GM19099 (cell line): ENCODE data around the gene FAH.

ENCODE experiments used
- POLR2A ChIP-seq: IDR thresholded peaks from 3 replicates; pipeline ENCODE4 v1.6.1; 2011; ENCODE audit warnings: low read depth; ENCODE audit not compliant: insufficient read length; ENCODE audit errors: extremely low read depth

Gene FAH

DNA sequence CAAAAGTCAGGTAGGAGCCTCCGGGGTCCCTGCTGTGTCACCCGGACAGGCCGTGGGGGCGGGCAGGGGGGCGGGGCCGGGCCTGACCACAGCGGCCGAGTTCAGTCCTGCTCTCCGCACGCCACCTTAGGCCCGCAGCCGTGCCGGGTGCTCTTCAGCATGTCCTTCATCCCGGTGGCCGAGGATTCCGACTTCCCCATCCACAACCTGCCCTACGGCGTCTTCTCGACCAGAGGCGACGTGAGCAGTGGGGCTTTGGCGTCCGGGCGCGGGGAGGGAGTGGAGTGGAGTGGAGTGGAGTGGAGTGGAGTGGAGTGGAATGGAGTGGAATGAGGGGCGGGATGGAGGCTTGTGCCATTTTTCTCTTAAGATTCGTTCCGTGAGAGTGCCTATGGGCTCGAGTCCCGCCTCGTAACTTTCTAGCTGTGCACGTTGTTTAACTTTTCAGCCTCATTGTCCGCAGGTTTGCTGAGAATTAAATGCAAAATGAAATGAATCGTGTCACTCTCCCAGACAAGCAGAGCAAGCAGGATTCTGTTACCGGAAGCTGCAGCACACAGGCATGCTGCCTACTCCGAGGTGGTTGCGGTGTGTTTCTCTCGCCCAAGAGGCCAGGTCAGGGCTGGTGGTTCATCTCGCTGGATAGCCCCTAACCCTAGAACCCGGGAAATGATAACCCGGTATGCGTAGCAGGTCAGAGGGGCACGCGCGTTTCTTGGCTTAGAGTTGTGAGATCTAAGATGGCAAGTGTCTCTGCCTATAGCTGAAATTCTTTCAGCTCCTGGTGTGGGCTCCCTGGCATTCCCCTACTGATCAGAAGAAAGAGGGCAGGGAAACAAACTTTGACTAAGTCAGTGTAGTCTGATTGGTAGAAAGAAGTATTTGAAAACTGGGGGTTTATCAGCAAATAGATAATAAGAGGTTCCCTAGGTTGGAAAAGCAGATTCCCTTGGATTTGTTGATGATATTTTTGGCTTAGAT lies at the start of gene FAH:
Gene FAH, plus strand, starts transcription at position 104 of the 981 bp plus-strand sequence. Its CDS starts 56 bp downstream, at position 160.
- TF ChIP-seq POLR2A: peak; percentile 38

DNA sequence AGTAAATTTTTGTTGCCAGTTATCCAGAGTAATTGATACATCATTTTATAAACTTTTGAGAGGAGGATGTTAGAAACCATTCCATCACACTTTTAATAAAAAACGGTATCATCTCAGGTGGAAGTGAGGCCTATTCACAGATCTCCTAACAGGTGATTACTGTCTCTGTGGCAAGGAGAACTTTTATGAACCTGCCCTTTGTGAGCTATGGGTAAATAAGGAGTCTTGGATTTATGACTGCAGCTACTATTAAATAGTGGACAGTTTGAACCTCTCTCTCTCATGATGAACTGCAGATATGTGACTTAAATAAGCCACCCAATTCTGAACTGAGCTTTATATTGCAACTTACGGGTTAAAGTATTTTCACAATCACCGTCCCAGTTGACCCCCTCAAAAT lies 47.6 kb upstream of the FAH start:
- TF ChIP-seq POLR2A: no peak

DNA sequence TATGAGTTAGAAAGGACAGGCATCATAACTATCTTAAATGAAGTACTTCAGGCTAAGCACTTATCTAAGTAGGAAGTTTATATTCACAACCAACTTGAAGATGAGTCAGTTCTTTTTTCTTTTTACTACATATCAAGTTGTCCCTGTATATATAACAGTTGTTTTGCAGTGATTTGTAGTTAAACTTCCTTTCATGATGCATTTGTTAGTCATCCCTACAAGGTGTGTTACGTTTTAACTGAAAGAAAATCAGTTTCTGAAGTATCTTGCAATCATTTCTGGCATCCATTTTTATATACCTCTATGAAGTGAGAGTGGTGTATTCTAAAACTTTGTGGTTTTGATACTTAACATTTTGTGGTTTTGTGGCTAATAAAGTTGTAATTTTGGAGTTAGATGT lies 47.2 kb upstream of the FAH start:
- no peak for TF ChIP-seq POLR2A

DNA sequence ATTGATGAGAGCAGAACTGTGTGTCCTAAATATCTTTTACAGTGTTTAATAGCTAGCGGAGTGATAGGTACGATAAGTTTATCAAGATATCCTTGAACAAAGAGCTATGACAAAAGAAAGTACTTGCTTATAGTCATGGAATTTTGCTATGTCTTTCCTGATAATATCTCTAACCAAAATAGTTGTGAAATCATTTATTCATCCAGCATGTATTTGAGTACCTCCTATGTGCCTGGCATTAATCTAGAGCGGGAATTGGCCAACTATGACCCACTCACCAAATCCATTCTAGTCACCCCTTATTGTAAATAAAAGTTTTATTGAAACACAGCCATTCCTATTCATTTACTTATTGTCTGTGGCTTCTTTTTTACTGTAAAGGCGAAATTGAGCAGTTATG lies 46.7 kb upstream of the FAH start:
- no peak for TF ChIP-seq POLR2A

DNA sequence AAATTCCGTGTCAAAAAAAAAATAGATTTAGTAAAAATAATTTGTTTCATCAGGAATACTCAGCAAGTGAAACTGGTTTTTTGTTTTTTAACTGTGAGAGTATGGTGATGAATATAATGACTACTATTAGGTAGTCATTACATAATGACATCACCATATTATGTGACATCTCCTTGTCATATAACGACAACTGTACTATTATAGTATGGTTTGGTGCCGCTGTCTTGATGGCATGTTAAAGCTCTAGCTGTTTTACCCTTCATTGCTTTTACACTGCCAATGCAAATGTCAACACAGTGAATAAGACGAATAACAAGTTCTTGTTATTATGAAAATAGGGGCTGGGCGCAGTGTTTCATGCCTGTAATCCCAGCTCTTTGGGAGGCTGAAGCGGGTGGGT lies 45.6 kb upstream of the FAH start:
- no peak for TF ChIP-seq POLR2A

DNA sequence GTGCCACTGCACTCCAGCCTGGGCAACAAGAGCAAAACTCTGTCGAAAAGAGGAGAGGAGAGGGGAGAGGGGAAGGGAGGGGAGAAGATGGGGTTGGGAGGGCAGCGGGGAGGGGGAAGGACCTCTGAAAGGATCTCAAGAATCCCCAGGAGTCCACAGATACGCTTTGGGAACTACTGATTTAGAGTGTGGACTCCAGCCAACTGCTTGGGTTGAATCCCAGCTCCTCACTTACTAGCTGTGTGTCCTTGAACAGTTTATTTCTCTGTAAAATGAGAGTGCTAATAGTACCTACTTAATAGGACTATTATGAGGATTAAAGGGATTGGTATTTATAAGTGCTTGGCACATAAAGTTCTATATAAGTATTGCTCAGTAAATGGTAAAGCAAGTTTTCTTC lies 45.0 kb upstream of the FAH start:
- no peak for TF ChIP-seq POLR2A

DNA sequence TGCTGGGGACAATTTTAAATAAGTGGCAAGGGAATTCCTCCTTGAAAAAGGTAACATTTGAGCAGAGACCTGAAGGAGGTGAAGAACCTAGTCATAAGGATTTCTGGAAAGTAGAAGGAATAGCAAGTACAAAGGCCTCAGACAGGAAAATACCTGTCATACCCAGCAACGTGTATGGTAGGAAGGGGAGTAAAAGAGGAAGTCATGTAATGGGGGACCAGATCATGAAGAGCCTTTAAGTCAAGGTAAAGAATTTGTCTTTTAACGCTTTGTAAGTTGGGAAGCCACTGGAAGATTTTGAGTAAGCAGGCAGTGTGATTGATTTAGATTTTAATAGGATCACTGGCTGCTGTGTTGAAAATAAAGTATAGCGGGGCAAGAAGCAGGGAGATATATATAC lies 43.4 kb upstream of the FAH start:
- no peak for TF ChIP-seq POLR2A

DNA sequence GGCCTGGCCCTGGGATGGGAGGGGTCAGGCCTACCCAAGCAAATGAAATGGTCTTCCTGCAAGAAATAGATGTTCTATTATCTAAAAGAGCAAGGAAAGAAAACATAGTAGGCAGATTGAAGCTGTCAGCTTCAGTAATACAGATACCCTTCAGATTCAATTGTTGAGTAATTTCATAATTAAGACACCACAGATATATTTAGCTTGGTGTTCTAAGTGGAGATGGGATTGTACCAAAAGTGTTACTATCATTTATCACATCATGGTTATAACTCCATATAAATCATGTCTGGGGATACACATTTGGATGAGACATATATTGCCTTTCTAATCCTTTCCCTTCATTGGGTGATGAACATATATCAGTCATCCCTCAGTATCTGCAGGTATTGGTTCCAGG lies 41.9 kb upstream of the FAH start:
- TF ChIP-seq POLR2A: no peak

DNA sequence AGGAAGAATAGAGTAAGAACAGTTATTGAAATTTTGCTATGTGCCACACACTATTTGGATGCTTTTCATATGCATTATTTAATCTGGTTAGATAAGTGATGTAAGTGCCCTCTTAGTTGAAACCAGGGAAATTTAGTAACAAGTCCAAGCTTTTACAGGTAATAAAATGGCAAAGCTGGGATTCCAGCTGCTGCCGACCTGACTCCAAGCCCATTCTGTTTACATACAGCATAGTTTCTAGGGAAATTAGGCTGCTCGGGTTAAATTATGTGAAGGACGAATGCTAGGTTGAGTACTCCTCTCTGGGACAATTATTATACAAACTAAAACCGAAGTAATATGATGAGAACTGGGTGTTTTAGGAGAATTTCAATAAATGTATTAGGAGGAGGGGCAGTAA lies 38.7 kb upstream of the FAH start:
- no peak for TF ChIP-seq POLR2A

DNA sequence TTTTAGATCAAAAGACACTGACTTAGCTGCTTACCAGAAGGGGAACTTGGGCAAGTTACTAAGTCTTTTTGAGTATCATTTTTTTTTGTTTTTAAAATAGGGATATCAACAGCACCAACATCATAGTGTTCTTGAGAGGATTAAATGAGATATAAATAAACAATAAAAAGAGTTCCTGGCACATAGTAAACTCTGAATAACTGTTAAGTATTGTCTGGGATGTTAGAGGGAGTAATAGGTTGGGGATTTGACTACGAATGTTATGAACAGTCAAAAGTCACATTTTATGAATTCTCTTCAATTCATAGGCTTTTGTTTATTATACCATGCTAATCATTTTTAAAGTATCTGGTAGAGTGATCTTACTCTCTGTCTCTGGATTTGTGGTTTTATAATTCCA lies 37.8 kb upstream of the FAH start:
- TF ChIP-seq POLR2A: no peak

DNA sequence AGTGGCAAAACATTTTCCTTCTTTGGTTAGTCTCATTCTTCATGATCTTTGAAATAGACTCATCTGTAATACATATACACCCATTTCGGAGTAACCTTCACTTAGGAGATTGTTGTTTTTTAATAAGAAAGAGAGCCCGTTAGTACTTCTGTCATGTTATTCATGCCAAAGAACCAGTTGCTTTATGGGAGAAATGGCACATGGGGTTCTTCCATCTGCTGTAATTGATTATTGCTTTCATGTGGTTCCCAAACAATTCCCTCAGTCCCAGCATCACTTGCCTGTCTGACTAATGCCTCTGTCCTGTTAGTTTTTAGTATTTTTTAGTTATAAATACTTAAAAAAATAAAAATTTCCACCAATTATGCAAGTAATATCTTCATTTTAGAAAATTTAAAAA lies 33.8 kb upstream of the FAH start:
- TF ChIP-seq POLR2A: no peak

DNA sequence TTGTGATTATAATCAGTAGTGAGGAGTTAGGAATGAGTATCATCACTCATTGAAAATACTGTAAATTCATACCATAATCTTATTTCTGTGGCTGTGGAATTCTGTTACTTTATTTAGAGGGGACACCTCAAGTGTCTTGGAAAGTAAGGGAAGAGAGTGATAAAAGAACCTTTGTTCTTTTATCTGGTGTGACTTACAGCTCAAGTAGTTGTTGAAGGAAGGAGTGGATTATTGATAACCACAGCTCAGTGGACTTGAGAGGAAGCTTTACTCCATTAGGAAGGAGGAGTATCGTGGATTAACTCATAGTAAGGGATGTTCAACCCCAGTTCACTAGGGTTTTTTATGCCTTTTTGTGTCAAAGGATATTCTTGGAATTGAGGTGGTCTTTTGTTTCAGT lies 32.2 kb upstream of the FAH start:
- no peak for TF ChIP-seq POLR2A

DNA sequence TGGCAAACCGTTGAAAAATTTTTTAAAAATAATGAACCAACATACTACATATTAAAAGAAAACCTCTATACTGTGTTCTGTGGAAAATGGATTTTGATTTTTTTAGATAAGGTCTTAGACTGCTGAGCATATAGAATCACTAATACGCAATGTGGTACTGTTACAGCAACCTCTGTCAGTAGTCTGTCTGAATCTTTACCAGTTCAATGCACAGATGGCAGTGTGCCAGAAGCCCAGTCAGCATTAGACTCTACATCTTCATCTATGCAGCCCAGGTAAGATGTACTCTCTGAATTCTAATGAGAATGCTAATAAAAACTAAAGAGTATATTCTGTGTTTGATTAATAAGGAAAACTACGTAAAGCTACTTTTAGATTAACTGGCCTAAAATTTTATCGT lies 31.3 kb upstream of the FAH start:
- no peak for TF ChIP-seq POLR2A

DNA sequence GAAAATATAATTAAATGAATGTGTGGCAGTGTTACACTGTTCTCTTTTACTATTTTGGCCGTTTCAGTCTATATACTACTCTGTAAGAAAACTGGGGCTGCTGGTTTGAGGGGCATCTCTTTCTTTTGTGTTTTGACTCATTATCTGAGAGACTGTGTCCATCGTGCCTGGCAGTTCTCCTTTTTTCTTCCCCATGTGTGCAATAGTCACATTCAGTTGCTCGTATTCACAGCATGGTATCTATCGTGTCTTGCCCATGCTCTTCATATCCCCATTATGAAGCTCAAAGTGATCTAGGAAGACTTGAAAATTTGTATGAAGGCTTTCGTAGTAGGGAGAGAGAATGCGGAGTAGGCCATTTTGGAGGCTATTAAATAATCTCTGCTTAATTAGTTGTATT lies 29.8 kb upstream of the FAH start:
- no peak for TF ChIP-seq POLR2A

DNA sequence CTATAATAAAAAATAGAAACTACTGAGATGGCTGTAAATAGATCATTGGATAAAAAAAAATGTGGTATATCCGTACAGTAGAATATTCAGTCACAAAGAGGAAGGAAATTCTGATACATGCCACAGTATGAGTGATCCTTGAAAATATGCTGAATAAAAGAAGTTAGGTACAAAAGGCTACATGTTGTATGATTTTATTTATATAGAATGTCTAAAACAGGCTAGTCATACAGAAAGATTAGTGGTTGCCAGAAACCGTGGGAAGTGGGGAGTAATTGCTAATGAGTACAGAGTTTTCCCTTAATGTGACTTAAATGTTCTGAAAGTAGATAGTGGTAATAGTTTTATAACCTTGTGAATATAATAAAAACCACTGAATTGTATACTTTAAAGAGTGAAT lies 24.9 kb upstream of the FAH start:
- TF ChIP-seq POLR2A: no peak

DNA sequence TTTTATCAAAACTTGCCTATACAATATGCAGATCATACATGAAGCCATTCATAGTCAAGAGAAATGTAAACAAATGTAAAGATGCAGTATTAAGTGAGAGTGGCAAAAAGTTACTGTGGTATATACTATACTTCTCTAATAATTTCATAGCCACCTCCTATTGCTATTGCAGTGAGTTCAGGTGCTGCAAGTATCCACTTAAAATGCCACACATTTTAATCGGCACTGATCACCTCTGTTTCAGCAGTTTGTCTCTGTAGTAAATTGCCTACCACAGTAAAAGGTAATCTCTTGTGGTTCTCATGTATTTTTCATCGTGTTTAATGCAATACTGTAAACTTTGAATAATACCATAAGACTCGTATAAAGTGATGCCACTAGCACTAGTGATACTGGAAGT lies 20.4 kb upstream of the FAH start:
- no peak for TF ChIP-seq POLR2A

DNA sequence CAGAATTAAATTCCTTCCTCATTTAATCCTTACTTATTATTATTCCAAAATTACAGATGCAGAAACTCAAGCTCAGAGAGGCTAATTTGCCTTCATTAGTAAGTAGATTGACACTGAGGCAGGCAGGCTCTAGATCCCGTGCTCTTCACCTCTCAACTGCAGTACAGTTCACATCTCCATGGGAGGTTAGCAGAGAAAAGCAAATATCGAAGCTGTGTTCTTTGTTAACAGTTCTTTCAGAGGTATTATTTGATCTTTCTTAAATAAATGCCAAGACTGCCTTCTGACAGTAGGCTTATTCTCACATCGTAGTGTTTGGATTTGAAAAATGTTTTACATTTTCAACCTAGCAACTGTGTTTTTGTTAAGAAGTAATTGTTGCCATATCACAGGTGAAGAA lies 15.9 kb upstream of the FAH start:
- TF ChIP-seq POLR2A: no peak

DNA sequence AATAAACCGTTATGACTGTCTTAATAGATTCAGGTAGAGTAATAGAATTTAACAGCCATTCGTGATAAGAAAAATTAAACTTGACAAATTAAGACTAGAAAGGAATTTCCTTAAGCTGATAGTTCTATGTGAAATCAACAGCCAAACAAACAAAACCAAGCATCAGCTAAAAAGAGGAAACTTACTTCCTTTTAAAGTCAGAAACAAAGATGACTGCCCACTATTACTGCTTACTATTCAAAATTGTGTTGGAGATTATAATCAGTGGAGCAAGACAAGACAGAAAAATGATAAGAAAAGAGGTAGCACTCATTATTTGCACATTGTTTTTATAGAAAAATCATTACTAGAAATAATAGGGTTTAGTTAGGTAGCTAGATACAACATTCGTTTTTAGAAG lies 13.8 kb upstream of the FAH start:
- no peak for TF ChIP-seq POLR2A

DNA sequence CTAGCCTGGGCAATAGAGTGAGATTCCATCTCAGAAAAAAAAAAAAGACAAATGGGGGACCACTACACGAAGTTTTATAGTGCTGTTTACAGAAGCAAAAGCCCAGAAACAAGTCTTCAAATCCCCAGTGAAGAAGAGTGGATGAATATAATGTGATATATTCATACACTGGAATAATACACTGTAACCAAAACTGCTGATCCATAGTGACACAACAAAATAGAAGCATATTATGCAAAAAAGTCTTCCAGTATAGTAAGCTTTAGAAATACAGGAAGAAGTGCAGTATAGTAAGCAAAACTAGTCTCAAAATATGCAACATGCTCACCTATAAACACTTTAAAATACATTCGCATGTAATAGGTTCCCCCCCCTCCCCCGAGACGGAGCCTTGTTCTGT lies 11.9 kb upstream of the FAH start:
- TF ChIP-seq POLR2A: no peak
